ENCODE results near the gene PRELID2. TPM values are rescaled to one million over a fixed set of nuclear protein-coding genes. Genes with fewer than 3 reads are reported as not detected.

PRELID2 gene
- polyA plus RNA-seq, 3 donors, result 0.77 to 2.0 (median 1.5) TPM

DNA sequence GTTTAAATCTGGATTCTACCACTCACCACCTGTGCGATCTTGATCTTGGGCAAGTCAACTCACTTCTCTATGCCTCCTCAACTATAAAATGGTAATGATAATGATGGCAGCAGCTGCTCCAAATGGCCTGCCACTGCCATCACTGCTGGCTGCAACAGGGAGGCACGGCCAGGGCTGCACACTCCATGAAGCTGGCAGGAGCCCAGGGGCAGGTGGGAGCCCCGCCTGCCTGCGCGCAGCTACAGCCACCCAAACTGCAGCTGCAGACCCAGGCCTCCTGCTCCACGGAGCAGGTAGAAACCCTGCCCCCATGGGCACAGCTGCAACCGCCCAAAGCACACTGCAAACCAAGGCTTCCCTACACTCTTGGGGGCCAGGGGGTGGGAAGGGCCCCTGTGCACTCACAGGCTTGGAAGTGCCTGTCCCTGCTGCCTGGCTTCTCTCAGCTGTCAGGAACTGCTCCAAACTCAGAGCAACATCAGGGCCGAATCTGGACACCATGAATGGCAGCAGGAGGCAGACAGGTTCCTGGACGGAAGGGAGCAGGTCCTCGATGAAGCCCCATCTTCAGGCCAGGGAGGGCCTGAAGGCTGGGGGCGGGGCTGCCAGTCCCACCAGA, 57.6 kb downstream of the PRELID2 start:
- Histone ChIP-seq H4K20me1 (ENCODE audit: insufficient read depth, low read length) (no peaks in the 10 kb centered on the region), H3K4me2 (replicated peaks; ENCODE audit: extremely low read depth, low read length, poor library complexity, severe bottlenecking) (no peak overlapping the region), H3K9ac (ENCODE audit: insufficient read depth, low read length, poor library complexity, severe bottlenecking) (no peak overlapping the region), H3K4me3 (replicated peaks in 1 of 3; ENCODE audit: low read depth in 2 of 3, low read length in 3 of 3) (no peak overlapping the region), H3K4me1 (ENCODE audit: control insufficient read depth in 1 of 2, insufficient read depth in 2 of 2, low read length in 2 of 2) (no peaks in the 10 kb centered on the region), H3K79me2 (ENCODE audit: insufficient read depth, low read length) (no peaks in the 10 kb centered on the region), H3K27me3 (ENCODE audit: control insufficient read depth in 2 of 2, insufficient read depth in 2 of 2, low read length in 2 of 2) (no peaks in the 10 kb centered on the region), H3K9me3 (replicated peaks in 1 of 2; ENCODE audit: control insufficient read depth in 1 of 2, insufficient read depth in 1 of 2, low read length in 2 of 2) (peaks cover 0 to 13% of the 10 kb centered on the region in 2 donors), H3K27ac (ENCODE audit: low read depth in 1 of 2, low read length in 2 of 2) (no peak overlapping the region), H2AFZ (ENCODE audit: insufficient read depth, low read depth, low read length, poor library complexity, severe bottlenecking) (no peak overlapping the region), H3K36me3 (replicated peaks in 1 of 2; ENCODE audit: control insufficient read depth in 1 of 2, insufficient read depth in 2 of 2, low read length in 2 of 2) (no peaks in the 10 kb centered on the region)
- Mint-ChIP-seq H3K4me1 (peaks cover 2% of the 10 kb centered on the region), H3K4me3 (no peak overlapping the region), H3K27me3 (ENCODE audit: low read depth in 3 of 3) (no peaks in the 10 kb centered on the region), H3K9me3 (peaks cover 0 to 8% (median 5%) of the 10 kb centered on the region in 7 donors), H3K27ac (peak overlapping the region in 1 of 7 donors; percentile 0), H3K36me3 (peaks cover 4% of the 10 kb centered on the region in 2 donors)
- intact Hi-C loops (cut with micrococcal nuclease), result no loop called here
- DNase-seq, result no peak
- TF ChIP-seq, protein P1, sequence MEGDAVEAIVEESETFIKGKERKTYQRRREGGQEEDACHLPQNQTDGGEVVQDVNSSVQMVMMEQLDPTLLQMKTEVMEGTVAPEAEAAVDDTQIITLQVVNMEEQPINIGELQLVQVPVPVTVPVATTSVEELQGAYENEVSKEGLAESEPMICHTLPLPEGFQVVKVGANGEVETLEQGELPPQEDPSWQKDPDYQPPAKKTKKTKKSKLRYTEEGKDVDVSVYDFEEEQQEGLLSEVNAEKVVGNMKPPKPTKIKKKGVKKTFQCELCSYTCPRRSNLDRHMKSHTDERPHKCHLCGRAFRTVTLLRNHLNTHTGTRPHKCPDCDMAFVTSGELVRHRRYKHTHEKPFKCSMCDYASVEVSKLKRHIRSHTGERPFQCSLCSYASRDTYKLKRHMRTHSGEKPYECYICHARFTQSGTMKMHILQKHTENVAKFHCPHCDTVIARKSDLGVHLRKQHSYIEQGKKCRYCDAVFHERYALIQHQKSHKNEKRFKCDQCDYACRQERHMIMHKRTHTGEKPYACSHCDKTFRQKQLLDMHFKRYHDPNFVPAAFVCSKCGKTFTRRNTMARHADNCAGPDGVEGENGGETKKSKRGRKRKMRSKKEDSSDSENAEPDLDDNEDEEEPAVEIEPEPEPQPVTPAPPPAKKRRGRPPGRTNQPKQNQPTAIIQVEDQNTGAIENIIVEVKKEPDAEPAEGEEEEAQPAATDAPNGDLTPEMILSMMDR (IDR thresholded peaks at IDR 0.05), result no peak
- WGBS (ENCODE audit: insufficient coverage), result 95% methylated on average over 7 of the region's 11 CpGs

DNA sequence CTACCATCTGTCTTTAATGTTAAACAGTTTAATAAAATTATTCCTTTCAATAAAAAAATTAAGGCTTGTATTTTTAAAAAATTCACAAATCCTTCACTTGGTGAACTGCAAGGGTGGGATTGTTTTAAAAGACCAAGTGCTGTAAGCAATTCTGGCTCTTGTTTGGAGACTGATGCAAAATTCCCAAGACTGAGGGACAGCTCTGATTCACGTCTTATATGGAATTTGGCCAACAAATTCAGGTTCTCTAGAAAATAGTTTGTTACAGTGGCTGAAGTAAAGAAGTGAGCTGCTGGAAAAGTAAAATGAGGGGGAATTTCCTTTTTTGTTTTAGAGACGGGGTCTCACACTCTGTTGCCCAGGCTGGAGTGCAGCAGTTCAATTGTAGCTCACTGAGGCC, 58.3 kb downstream of the PRELID2 start:
- Mint-ChIP-seq H3K36me3 (peaks cover 4% of the 10 kb centered on the region in 2 donors), H3K27me3 (ENCODE audit: low read depth in 3 of 3) (no peaks in the 10 kb centered on the region), H3K9me3 (peaks cover 0 to 8% (median 5%) of the 10 kb centered on the region in 7 donors), H3K4me3 (no peak overlapping the region), H3K4me1 (peaks cover 2% of the 10 kb centered on the region), H3K27ac (no peak overlapping the region)
- Histone ChIP-seq H3K27me3 (ENCODE audit: control insufficient read depth in 2 of 2, insufficient read depth in 2 of 2, low read length in 2 of 2) (no peaks in the 10 kb centered on the region), H3K4me1 (ENCODE audit: control insufficient read depth in 1 of 2, insufficient read depth in 2 of 2, low read length in 2 of 2) (no peaks in the 10 kb centered on the region), H4K20me1 (ENCODE audit: insufficient read depth, low read length) (no peaks in the 10 kb centered on the region), H3K36me3 (replicated peaks in 1 of 2; ENCODE audit: control insufficient read depth in 1 of 2, insufficient read depth in 2 of 2, low read length in 2 of 2) (no peaks in the 10 kb centered on the region), H3K27ac (ENCODE audit: low read depth in 1 of 2, low read length in 2 of 2) (no peak overlapping the region), H3K9me3 (replicated peaks in 1 of 2; ENCODE audit: control insufficient read depth in 1 of 2, insufficient read depth in 1 of 2, low read length in 2 of 2) (peaks cover 0 to 13% of the 10 kb centered on the region in 2 donors), H3K4me3 (replicated peaks in 1 of 3; ENCODE audit: low read depth in 2 of 3, low read length in 3 of 3) (no peak overlapping the region), H3K4me2 (replicated peaks; ENCODE audit: extremely low read depth, low read length, poor library complexity, severe bottlenecking) (no peak overlapping the region), H3K9ac (ENCODE audit: insufficient read depth, low read length, poor library complexity, severe bottlenecking) (no peak overlapping the region), H3K79me2 (ENCODE audit: insufficient read depth, low read length) (no peaks in the 10 kb centered on the region), H2AFZ (ENCODE audit: insufficient read depth, low read depth, low read length, poor library complexity, severe bottlenecking) (no peak overlapping the region)
- no peak for DNase-seq
- TF ChIP-seq, protein P1 (IDR thresholded peaks at IDR 0.05), result no peak
- intact Hi-C loops (cut with micrococcal nuclease), result no loop called here
- WGBS (ENCODE audit: insufficient coverage), result 91% methylated on average over 1 of the region's 2 CpGs
